ENCODE data around the gene UFD1. TPM values are rescaled to one million over a fixed set of nuclear protein-coding genes. Genes with fewer than 3 reads are reported as not detected.

UFD1 gene
- total RNA-seq, 1 donor from 2014 or later: 48.0 TPM

DNA sequence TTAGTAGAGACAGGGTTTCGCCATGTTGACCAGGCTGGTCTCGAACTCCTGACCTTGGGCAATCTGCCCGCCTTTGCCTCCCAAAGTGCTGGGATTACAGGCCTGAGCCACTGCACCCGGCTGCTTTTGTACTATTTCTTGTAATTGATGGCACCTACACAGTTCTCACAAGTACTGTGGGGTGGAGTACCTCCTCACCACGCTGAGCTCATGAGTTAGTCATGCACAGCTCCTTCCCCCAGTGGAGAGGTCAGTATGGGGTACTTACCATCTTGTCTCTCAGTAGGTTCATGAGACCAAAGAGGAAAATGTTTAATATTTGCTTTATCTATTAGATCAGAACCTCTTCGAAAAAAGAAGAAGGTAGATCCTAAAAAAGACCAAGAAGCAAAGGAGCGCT, 44.6 kb downstream of the UFD1 start:
- H3K4me1 Mint-ChIP-seq (ENCODE audit: low read depth, unreplicated experiment): peaks cover 23% of the 10 kb centered on the region
- TF ChIP-seq CTCF (IDR thresholded peaks at IDR 0.05; ENCODE audit: partially characterized antibody, unreplicated experiment): no peak
- no peak overlapping the region for H3K27ac Mint-ChIP-seq (ENCODE audit: unreplicated experiment)
- peaks cover 8% of the 10 kb centered on the region for H3K9me3 Mint-ChIP-seq (ENCODE audit: unreplicated experiment)
- H3K36me3 Mint-ChIP-seq (ENCODE audit: unreplicated experiment): no peaks in the 10 kb centered on the region
- no peaks in the 10 kb centered on the region for H3K27me3 Mint-ChIP-seq (ENCODE audit: unreplicated experiment)
- no peak for DNase-seq
- no peak overlapping the region for H3K4me3 Mint-ChIP-seq (ENCODE audit: unreplicated experiment)

DNA sequence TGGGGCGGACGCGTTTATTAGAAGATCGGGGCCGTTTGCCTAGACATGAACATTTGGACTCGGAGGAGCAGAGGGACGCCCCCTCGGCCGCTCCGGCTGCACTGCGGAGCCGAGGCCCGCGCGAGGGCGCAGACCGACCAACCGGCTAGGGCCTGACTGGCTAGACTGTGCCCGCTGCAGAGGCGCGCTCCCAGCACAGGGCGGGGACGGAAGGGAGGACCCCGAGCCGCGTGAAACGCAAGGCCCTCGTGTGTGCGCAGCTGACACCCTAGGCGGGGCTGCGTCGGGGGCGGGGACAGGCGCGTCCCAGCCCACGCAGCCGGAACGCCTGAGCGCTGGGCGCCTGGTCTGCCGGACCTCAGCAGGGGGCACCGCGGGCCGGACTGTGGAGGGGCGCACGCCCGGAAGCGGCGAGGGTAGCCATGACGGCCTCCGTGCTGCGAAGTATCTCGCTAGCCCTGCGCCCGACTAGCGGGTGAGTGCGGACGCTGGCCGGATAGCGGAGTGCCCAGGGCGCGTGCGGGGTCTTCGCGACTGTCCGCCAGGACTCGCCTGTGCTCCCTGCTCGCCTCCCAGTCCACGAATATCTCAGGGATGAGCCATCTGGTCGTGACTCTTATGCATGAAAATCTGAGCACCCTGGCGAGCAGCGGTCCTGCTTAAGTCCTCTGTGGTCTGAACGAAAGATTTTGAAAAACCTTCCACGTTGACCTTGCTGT, 46.7 kb downstream of the UFD1 start, which contains the start of gene MRPL40:
TSS of gene MRPL40 (plus strand) at position 413 of the 719 bp plus-strand sequence. CDS start at position 423, 10 bp downstream.
- Mint-ChIP-seq H3K4me3 (ENCODE audit: unreplicated experiment) (peak within 1 kb of the TSS; percentile 95), H3K4me1 (ENCODE audit: low read depth, unreplicated experiment) (peaks cover 21% of the 10 kb centered on the region), H3K36me3 (ENCODE audit: unreplicated experiment) (no peaks in the 10 kb centered on the region), H3K27me3 (ENCODE audit: unreplicated experiment) (no peaks in the 10 kb centered on the region), H3K27ac (ENCODE audit: unreplicated experiment) (peak within 1 kb of the TSS; percentile 95), H3K9me3 (ENCODE audit: unreplicated experiment) (peaks cover 8% of the 10 kb centered on the region)
- TF ChIP-seq CTCF (IDR thresholded peaks at IDR 0.05; ENCODE audit: partially characterized antibody, unreplicated experiment): no peak
- DNase-seq: peak; percentile 97

DNA sequence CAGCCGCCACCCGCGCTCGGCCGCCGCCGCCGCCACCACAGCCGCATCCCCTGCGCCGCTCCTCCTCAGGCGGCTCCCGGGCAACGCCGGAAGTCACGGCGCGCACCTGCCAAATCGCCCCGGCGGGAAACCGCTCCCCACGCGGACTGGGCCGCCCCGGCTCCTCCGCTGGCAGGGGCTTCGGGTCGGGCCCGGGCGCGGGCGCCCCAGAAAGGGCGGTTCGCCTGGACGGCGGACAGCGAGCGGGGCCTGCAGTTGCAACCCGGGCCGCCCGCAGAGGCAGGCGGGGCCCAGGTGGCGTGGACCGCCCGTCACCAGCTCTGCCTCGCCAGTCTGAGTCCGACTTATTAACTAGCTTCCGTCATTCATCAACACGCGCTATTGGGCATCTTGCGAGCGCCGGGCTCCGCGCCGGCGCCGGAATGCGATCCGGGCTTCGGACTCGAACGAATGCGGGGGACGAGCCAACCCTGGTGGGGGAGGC, 47.3 kb downstream of the UFD1 start, which contains the start of gene HIRA:
TSS of gene HIRA (minus strand) at position 85 of the 484 bp plus-strand sequence. CDS start 257 bp downstream, outside the sequence.
- peaks cover 8% of the 10 kb centered on the region for H3K9me3 Mint-ChIP-seq (ENCODE audit: unreplicated experiment)
- peaks cover 21% of the 10 kb centered on the region for H3K4me1 Mint-ChIP-seq (ENCODE audit: low read depth, unreplicated experiment)
- H3K27me3 Mint-ChIP-seq (ENCODE audit: unreplicated experiment): no peaks in the 10 kb centered on the region
- H3K4me3 Mint-ChIP-seq (ENCODE audit: unreplicated experiment): peak within 1 kb of the TSS; percentile 95
- TF ChIP-seq CTCF (IDR thresholded peaks at IDR 0.05; ENCODE audit: partially characterized antibody, unreplicated experiment): no peak
- peak within 1 kb of the TSS; percentile 95 for H3K27ac Mint-ChIP-seq (ENCODE audit: unreplicated experiment)
- H3K36me3 Mint-ChIP-seq (ENCODE audit: unreplicated experiment): no peaks in the 10 kb centered on the region
- DNase-seq: peak; percentile 92

- Mint-ChIP-seq H3K9me3 (ENCODE audit: unreplicated experiment) (peaks cover 8% of the 10 kb centered on the region), H3K4me3 (ENCODE audit: unreplicated experiment) (peak overlapping the region; percentile 87), H3K27ac (ENCODE audit: unreplicated experiment) (peak overlapping the region; percentile 52), H3K4me1 (ENCODE audit: low read depth, unreplicated experiment) (peaks cover 21% of the 10 kb centered on the region), H3K36me3 (ENCODE audit: unreplicated experiment) (no peaks in the 10 kb centered on the region), H3K27me3 (ENCODE audit: unreplicated experiment) (no peaks in the 10 kb centered on the region)
- peak; percentile 53 for DNase-seq
- TF ChIP-seq CTCF (IDR thresholded peaks at IDR 0.05; ENCODE audit: partially characterized antibody, unreplicated experiment): peak; percentile 38
Observed at GRCh38 chr22:19430890-19431541, 48.0 kb downstream of the UFD1 start.

Measured in glutamatergic neuron (in vitro differentiated cells).